GM03348 (cell line): ENCODE data around the gene NTN1.
"Not testable (repeated sequence)": the region's sequence is repeated elsewhere in the genome, so short reads cannot be mapped to it uniquely, and the experiment has no call there.

Experiments used
- DNase-seq: peaks from one replicate; pipeline ENCODE4 v3.0.0; 2012; ENCODE audit warnings: low spot score

NTN1 gene

DNA sequence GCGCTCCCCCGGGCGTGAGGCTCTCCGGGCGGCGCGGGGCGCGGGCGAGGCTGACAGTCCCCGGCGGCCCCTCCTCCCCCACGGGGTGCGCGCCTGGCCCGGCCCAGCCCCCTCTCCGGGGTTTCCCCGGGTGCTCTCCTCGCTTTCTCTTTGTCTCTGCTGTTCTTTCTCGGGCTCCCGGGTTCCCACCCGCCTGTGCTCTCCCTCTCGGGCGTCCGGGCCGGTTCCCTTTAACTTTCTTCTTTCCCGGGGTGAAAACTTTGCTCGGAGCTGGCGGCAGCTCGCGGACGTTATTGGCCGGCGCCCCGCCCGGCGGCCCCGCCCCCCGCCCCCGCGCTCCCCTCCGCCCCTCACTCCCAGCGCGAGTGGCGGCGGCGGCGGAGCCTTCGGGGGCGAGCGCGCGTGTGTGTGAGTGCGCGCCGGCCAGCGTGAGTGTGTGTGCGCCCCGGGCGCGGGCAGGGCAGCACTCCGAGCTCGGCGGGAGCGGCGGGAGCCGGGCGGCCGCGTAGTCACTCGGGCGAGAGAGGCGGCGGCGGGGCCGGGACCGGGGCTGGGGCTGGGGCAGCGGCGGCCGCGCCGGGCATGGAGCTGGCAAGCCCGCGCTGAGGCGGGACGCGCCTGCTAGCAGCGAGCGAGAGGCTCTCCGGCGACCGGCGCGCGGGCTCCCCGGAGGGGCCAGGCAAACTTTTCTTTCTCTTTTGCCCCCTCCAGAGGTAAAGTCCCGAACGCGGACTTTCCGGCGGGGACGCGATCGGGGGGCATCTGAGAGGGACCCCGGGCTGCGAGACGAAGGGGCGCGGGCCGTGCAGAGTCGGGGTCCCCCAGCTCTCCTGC lies at the start of gene NTN1:
NTN1 (plus strand) TSS at position 353 of the 834 bp plus-strand sequence. CDS start 864 bp downstream, outside the sequence.
- DNase-seq = peak; percentile 67

DNA sequence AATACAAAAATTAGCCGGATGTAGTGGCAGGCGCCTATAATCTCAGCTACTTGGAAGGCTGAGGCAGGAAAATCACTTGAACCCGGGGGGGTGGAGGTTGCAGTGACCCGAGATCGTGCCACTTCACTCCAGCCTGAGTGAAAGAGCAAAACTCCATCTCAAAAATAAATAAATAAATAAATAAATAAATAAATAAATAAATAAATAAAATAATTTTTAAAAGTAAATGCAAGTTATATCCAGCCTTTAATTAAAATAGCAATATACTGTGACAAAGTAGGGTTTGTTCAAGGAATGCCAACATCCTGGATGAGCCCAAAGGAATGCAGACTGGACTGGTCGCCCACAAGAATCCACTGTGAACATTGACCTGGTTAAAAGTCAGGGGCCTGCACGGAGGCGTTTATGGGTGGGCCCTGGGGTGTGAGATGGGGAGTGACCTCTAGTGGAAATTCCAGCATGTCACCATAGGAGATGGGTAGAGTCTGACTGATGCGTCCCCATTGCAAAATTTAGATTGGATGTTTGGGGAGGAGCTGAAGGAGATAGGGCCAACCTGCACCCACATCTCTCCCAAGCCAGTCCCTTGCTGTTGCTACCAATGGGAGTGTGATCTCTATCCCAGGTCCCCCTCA lies 46.1 kb upstream of the NTN1 start:
- no peak for DNase-seq

DNA sequence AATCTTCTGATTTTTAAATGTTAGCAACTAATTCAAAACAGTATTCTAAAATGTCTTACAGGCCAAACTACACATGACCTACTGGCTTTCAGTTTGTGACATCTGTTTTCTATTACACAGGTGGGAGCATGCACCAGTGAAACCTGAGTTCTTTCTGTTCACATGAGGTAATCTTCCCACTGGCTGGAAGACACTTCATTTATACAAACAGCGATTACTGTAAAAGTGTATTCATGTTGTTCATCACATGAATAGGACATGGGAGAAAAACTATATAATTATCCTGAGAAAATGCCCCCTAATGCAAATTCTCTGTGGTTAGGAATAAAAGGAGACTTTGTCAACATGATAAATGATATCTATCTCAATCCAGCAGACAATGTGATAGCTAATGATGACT lies 44.7 kb upstream of the NTN1 start:
- no peak for DNase-seq

DNA sequence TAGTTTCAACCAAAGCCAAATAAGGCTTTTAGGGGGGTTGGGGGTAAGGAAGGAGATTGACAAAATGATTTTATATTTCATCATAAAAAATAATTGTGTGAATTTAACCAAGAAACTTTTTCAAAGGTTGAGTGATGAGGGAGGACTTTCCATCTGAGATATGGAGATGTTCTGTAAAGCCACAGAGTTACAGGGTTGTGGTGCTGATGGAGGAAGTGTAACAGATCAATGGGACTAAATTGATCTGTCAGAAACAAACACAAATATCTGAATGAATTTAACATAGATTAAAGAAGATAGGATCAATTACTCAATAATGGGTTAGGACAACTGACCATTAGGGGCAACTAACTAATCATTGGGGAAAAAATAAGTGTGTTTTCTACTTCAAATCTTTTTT lies 41.6 kb upstream of the NTN1 start:
- DNase-seq = no peak

DNA sequence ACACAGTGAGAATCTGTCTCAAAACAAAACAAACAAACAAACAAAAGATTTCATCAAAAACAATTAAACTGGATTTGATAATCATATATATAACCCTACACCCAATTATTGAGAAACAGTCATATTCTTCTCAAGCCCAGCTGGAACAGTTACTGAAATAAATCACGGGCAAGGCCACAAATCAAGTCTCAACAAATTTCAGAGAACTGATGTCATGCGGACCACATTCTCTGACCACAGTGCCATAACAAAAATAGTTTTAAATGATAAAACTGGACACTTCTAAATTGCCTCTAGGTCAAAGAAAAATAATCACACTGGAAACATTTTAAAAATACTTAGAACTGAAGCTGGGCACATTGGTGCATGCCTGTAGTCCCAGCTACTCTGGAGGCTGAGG lies 39.9 kb upstream of the NTN1 start:
- DNase-seq = no peak

DNA sequence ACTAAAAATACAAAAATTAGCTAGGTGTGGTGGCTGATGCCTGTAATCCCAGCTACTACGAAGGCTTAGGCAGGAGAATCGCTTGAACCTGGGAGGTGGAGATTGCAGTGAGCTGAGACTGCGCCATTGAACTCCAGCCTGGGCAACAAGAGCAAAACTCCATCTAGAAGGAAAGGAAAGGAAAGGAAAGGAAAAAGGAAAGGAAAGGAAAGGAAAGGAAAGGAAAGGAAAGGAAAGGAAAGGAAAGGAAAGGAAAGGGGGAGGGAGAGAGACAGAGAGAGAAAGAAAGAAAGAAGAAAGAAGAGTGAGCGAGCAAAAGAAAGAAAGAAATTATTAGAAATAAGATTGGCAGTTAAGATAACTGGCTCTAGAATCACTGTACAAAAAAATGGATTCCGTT lies 37.1 kb upstream of the NTN1 start:
- DNase-seq = not testable (repeated sequence)

DNA sequence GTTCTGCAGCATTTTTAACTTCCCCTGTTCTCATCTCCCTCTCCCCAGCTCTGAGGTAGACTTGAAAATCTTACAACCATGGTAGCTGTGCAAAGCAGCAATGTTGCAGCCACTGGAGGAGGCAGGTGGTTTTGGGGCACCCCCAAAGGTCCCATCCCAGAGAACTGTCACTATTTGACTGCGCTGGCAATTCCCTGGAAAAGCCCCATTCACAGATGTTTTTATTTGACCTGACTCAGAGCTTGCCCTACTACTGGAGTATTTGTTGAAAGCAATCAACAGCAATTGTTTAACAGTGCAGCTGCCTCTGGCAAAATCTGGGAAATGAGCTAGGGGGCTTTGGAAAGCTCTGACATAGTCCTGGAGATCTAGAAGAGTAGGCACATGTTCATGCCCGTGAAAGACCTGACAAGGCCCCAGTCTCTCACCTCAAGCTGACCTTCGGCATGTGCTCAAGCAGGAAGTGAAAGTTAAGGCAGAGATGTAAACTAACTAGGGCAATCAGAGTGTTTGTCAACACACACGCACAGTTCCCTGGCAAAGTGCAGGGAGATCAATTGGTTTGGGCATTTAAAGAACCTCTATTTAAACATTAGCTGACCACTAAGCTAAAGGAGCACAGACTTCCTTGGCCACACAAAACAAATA lies 36.1 kb upstream of the NTN1 start:
- no peak for DNase-seq

DNA sequence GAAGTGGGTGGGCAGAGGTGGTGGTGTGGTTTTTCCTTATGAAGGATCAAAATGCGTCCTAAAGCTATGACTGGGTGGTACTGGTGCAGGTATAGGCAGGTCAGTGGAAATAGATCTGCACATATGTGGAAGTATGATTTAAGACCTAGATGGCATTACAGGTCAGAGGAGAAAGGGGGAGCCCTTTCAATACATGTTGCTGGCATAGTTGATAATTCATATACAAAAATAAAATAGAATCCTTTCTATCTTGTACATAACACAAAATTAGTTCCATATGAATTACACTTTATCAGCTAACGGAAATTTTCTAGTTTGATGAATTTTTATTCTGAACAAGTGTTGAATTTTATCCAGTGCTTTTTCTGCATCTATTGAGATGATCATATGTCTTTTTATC lies 35.0 kb upstream of the NTN1 start:
- no peak for DNase-seq

DNA sequence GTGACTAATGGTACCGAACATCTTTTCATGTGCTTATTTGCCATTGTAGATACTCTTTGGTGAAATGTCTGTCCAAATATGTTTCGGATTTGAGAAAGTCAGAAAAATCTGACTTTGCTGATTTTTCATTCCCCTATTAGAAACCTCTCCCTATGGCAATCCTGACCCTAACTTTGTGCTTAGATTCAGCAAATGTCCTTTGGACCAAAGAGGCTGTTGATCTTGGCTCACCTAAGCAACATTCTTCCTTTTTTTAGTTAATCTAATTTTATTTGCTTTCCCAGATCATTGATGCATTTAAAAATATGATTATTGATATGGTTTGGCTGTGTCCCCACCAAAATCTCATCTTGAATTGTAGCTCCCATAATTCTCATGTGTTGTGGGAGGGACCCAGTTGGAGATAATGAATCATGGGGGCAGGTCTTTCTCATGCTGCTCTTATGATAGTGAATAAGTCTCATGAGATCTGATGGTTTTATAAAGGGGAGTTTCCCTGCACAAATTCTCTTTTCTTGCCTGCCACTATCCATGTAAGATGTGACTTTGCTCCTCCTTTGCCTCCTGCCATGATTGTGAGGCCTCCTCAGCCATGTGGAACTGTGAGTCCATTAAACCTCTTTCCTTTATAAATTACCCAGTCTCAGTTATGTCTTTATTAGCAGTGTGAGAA lies 32.9 kb upstream of the NTN1 start:
- not testable (repeated sequence) for DNase-seq

DNA sequence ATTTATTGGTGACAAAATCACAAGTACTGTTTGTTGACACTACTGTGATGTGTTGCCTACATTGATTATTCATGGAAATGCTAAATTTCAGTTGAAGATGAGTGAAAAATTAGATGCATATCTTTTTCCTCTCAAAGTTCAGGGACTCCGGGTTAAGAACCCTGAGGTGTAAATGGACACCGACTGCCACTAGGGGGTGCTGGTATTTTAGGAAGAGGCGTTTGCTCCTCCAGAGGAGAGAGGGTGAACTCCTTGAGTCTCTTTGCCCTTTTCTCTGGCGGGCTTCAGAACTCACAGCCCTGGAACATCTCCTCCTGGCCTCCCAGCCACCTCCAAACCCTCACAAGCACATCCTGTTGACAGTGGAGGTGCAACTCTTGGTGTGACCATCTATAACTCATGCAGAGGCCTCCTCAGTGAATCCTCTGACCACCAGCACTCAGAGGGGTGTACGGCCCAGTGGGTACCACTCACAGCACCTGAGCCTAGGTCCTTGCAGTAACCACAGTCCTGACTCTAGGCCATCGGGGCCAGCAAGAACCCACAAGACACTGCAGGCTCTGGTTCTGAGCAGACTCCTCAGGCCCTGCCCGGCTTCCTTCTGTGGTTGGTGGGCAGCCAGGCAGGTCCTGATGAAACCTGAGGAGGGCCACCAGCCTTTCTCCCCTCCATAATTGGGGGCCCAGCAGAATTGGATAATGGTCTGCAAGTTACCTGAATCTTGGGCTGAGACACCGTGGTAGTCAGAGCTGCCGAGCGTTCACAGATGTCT lies 29.6 kb upstream of the NTN1 start:
- peak; percentile 89 for DNase-seq

DNA sequence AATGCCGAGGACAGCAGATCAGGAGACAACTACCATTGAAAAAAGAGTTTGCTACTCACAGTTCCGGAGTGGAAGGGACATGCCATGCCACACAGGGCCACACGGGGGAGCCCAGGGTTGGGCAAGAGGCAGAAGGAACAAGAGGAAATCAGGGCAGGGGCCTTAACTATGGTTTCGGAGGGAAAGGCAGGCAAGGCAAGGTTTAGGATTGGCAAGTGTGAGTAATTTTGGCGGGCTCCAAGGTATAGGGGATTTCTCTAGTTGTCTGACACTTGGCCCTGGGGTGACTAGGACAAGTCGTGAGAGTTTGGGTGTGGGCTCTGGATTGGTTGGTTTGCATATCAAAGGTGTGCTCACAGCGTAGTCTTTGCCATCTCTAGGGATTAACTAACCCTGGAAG lies 27.0 kb upstream of the NTN1 start:
- DNase-seq = peak; percentile 66

DNA sequence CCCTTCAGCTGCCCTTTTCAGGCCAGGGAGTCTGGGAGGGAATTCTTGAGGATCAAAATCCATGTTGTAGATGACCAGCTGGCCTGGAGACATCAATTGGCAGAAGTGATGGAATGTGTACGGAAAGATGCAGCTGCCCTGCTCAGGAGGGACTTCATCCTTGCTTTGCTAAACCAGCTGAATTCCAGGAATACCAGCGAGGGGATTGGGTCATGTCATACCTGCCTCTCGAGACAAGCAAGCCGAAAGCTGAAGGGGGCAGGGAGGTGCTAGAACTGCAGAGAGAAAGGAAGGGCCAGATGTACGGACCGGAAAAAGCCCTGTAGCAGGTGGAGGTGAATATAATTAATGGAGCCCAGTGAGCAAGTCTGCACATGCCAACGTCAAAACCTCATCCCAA lies 25.6 kb upstream of the NTN1 start:
- DNase-seq = no peak

DNA sequence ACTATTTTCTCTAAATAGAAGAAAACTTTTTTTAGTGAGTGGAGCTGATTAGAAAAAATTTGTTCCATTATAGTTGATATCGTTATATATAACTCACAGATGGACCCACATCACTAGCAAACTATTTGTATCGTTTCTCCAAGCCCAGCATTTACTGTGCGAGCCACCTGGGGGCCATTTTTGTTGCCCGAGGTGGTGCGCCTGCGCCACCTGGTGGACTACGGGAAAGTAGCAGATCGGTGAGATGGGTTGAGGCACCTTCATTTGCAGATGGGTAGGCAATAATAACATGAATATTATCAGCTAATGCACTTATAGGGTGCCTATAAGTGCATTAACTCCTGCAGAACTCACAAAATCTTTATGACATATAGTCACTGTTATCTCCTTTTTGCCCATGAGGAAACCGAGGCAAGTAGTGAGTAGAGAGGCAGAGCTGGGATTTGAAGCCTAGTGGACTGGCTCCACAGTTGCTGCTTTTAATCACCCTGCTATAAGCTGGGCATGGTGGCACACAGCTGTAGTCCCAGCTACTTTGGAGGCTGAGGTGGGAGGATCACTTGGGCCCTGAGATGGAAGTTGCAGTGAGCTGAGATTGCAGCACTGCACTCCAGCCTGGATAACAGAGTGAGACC lies 23.2 kb upstream of the NTN1 start:
- DNase-seq = peak; percentile 83

DNA sequence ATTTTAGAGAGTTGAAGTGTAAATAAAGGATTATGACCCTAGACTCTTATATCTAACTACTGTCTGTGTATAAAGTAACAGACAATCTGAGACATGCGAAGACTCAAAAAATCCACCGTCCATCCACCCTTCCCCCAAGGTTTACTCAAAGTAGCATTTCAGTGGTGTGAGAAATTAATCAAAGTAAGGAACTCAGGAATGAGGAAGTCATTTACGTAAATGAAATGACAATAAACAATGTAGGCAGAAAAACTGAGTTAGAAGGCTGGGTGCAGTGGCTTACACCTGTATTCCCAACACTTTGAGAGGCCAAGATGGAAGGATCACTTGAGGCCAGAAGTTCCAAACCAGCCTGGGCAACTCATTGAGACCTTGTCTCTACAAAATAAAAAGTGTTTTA lies 19.8 kb upstream of the NTN1 start:
- DNase-seq = no peak

DNA sequence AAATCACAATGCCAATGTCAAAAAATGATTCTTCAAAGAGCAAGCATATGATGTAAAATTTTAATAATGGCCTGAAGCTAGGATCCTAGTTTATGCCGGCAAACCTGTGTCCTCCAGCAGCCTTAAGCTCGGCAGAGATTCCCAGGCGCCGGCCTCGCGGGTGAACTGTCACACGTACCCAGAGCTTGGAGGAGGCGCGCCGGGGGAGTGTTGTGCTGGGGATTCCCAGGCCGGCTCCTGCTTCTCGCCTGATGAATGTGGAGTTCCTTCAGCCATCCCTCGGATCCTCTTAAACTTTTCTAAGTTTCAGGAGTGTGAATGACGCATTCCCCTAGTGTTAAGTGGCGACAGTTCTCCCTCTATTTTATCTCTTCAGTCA lies 19.1 kb upstream of the NTN1 start:
- no peak for DNase-seq

DNA sequence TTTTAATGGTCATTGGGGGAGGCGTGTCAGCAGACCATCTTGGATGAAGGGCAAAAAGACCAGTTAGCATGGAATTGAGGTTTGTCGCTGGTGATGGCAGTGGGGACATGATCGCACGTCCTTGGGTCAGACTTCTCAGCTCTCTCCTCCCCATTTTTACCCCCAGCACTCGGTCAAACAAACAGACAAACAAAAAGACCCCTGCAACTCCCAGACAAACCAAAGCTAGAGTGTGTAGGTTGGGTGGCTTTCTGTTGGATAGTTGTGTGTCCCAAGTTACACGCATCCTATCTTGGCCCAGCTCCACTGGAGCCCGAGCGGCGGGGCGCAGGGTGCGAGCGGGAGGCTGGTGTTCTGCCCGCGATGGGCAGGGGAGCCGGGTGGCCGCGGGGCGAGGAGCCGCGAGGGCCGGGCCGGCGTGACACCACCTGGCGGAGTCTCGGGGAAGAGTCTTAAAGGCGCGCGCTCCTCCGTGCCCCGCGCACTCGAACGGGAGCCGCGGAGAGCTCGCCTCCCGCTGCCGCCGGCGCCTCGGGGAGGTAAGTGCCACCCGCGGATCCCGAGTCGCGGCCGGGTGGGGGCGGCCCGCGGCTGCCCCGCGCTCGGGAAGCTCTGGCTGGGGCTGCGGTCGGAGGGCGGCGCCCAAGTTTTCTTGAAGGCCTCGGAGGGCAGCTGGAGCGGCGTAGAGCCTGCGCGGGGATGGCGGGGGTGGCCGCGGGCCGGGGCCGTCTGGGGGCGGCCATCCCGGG lies 18.5 kb upstream of the NTN1 start:
- no peak for DNase-seq

DNA sequence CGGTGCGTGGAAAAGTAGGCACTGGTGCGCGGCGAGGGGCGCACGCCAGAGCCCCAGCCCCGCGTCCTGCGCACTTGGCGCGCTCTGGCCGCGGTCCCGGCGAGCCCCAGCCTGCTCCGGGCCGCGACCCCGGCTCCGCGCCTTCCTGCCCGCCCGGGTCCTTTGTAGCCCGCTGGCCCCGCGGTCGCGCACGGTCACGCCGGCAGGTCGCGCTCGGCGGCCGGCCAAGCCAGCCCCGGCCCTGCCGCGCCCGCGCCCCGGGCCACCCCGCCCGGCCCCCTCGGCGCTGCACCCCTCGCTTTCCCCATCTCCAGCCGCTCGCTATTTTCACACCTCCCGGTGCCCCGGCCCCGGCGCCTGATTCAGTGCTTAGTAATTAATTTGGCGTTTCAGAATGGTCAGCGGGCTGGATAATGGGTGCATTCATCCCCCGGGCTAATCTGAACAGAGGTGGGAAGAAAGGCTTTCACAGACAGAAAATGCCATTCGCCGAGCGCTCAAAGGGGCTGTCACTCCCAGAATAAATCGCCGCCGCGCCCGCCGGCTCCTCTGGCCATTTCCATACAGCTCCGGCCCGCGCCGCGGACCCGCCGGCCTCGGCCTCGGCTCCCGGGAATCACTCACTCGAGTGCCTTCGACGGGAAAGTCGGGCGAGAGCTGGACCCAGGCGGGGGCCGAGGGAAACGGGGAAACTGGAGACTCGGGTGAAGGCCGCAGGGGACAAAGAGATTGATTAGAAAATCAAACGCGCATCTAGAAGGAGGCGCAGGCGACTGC lies 17.8 kb upstream of the NTN1 start:
- DNase-seq = no peak

DNA sequence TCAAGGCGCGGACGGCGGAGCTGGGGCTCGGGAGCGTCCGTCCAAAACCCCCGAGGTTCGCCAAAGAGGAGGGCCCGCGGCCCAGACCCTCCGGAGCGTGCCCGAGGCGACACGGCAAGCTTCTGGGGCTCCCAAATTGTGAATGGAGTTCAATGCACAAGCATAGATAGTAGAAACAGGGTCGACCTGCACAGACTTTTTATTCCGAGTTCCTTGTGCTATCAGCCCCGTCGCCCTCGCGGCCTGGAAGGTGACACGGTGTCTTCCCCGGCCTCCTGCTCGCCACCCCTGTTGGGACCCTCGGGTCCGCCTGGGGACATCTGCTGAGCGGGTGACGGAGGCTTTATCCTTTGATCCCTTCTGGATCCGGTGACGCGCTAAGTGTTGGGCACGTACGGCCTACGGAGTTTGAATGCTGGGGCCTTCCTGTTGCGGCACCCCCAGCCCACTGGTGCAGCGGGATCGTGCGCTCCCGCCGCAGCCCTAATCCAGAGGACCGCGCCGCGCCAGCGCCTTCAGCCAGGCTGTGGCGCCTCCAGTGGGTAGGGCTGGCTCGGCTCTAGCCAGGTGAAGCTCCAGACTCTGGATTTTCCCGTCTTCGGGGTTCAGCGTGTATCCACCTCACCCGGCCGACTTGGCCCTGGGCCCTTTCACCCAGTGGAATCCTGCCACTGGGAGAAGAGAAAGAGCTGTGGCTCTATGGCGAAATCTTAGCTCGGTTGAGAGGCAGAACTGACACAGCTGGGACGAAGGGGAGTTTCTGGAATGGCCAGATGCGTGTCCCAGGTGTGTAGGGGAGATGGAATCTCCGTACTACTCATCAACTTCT lies 17.0 kb upstream of the NTN1 start:
- no peak for DNase-seq

DNA sequence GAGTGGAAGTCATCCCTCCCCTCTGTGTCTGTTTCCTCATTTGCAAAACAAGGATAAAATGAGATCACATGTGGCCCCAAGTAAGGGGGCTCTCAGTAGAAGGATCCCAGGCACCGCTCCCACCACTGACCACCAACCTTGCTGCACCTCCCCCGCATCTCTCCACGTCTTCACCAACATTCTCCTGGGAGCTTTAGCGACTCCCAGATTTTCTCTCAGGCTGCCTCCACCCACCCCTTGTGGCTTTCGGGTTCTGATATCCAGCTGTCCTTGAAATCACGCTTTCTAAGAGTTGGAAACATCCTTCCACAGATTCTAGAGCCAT lies 16.4 kb upstream of the NTN1 start:
- DNase-seq = no peak
